ENCODE results near the gene VPS54. TPM values are rescaled to one million over a fixed set of nuclear protein-coding genes. Genes with fewer than 3 reads are reported as not detected.

Gene VPS54
- total RNA-seq, 1 donor from 2014 or later, result 44.3 TPM

DNA sequence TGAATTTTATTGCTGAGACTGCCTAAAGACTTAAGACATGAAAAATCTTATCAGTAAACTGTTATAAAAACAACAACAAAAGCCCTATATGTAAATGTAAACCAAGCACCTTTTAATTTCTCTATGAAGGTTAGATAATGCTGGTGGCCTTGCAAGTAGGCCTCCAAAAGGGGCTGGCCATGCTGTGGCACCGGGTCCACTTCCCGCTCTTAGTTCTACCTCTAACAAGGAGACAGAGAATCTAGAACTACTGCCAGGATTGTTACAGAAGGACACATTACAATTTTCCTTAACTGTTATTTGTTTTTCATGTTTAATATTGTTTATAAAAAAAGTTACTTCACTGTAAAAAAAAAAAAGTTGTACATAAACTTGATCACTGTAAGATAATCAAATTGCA, 128.6 kb downstream of the VPS54 start:
- Histone ChIP-seq H3K9me3 (ENCODE audit: low read depth) (no peaks in the 10 kb centered on the region), H3F3A (ENCODE audit: low read depth) (peaks cover 27% of the 10 kb centered on the region), H3K79me2 (ENCODE audit: low read depth) (no peaks in the 10 kb centered on the region), H3K4me3 (no peak overlapping the region), H4K20me1 (ENCODE audit: low read depth) (no peaks in the 10 kb centered on the region), H3K4me1 (no peaks in the 10 kb centered on the region), H3K27me3 (no peaks in the 10 kb centered on the region), H3K4me2 (no peak overlapping the region), H3K9ac (no peak overlapping the region), H3K36me3 (peaks cover 26% of the 10 kb centered on the region), H3K27ac (no peak overlapping the region), H2AFZ (replicated peaks) (no peak overlapping the region)
- no peak overlapping the region for H3K27ac Mint-ChIP-seq
- H3K36me3 Mint-ChIP-seq, result peaks cover 27% of the 10 kb centered on the region
- TF ChIP-seq EZH2phosphoT487 (IDR thresholded peaks at IDR 0.05) (no peak), EZH2 (IDR thresholded peaks at IDR 0.05) (no peak)
- TF ChIP-seq, protein P1, sequence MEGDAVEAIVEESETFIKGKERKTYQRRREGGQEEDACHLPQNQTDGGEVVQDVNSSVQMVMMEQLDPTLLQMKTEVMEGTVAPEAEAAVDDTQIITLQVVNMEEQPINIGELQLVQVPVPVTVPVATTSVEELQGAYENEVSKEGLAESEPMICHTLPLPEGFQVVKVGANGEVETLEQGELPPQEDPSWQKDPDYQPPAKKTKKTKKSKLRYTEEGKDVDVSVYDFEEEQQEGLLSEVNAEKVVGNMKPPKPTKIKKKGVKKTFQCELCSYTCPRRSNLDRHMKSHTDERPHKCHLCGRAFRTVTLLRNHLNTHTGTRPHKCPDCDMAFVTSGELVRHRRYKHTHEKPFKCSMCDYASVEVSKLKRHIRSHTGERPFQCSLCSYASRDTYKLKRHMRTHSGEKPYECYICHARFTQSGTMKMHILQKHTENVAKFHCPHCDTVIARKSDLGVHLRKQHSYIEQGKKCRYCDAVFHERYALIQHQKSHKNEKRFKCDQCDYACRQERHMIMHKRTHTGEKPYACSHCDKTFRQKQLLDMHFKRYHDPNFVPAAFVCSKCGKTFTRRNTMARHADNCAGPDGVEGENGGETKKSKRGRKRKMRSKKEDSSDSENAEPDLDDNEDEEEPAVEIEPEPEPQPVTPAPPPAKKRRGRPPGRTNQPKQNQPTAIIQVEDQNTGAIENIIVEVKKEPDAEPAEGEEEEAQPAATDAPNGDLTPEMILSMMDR (IDR thresholded peaks at IDR 0.05), result no peak
- no peak overlapping the region for H3K4me3 Mint-ChIP-seq
- DNase-seq (ENCODE audit: low spot score), result no peak
- H3K9me3 Mint-ChIP-seq, result no peaks in the 10 kb centered on the region
- peaks cover 4% of the 10 kb centered on the region for H3K4me1 Mint-ChIP-seq
- no peaks in the 10 kb centered on the region for H3K27me3 Mint-ChIP-seq (ENCODE audit: insufficient read depth, low read depth)

DNA sequence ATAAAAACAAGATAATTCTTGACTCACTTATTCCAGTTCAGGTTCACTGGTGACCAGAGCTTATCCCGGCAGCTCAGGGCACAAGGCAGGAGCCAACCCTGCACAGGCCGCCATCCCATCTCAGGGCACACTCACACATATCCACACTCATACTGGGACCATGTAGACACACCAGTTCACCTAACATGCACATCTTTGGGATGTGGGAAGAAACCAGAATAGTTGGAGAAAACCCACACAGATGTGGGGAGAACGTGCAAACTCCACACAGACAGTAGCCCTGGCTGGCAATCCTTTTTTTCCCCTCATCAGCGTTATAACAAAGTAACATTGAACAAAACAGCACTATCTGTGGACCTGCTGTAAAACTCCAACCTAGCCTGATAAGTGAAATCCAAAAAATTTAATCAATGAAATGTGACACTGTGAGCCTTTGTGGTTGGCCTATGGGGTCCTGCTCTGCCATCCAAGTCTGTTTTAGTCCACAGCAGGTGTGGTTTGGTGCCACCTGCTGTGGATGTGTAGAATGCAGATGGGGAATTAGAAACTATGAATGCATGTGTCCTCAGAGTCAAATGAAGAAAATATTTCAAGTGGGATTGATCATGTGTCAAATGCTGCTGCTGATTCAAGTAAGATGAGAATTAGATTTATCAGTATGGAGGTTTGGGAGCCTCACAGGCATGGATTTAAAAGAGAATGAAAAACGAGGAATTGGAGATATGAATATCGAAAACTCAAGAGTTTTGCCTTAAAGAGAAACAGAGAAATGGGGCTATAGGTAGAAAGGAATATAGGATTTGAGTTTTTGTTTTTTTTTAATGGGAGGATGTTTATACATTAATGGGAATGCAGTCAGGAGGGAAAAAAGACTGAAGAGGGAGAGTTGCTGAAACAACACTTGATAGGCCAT, 130.5 kb downstream of the VPS54 start:
- no peaks in the 10 kb centered on the region for H4K20me1 ChIP-seq (ENCODE audit: low read depth)
- no peak overlapping the region for H3K4me2 ChIP-seq
- H3K4me1 ChIP-seq, result no peaks in the 10 kb centered on the region
- H3K36me3 ChIP-seq, result peaks cover 34% of the 10 kb centered on the region
- no peak overlapping the region for H3K9ac ChIP-seq
- H3K9me3 ChIP-seq (ENCODE audit: low read depth), result no peaks in the 10 kb centered on the region
- peak; percentile 74 for DNase-seq (ENCODE audit: low spot score)
- H3F3A ChIP-seq (ENCODE audit: low read depth), result peaks cover 34% of the 10 kb centered on the region
- no peaks in the 10 kb centered on the region for H3K9me3 Mint-ChIP-seq
- H3K36me3 Mint-ChIP-seq, result peaks cover 28% of the 10 kb centered on the region
- TF ChIP-seq EZH2phosphoT487 (IDR thresholded peaks at IDR 0.05), result no peak
- TF ChIP-seq, protein P1 (IDR thresholded peaks at IDR 0.05), result peak; percentile 84
- no peak for TF ChIP-seq EZH2 (IDR thresholded peaks at IDR 0.05)
- H3K27ac Mint-ChIP-seq, result no peak overlapping the region
- H3K4me3 ChIP-seq, result no peak overlapping the region
- H2AFZ ChIP-seq (replicated peaks), result no peak overlapping the region
- H3K79me2 ChIP-seq (ENCODE audit: low read depth), result no peaks in the 10 kb centered on the region
- no peak overlapping the region for H3K4me3 Mint-ChIP-seq
- no peak overlapping the region for H3K27ac ChIP-seq
- H3K27me3 ChIP-seq, result no peaks in the 10 kb centered on the region
- peaks cover 2% of the 10 kb centered on the region for H3K27me3 Mint-ChIP-seq (ENCODE audit: insufficient read depth, low read depth)
- peaks cover 4% of the 10 kb centered on the region for H3K4me1 Mint-ChIP-seq

DNA sequence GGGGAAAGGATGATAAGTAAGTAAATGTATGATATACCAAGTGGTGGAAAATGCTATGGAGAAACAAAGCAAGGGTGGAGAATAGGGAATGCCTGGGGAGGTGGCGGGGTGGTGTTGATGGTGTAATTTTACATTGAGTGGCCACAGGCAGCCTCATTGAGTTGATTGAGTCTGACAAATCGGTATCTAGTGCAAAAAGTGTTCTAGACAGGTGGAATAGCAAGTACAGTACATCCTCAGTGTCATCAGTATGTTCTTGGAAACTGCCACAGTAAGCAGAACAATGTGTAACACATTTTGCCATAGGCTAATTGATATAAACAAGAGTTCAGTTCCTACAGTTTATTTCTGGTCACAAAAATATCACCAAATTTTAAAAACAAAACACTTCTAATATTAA, 131.2 kb downstream of the VPS54 start:
- Mint-ChIP-seq H3K36me3 (peaks cover 28% of the 10 kb centered on the region), H3K4me1 (peaks cover 4% of the 10 kb centered on the region), H3K27me3 (ENCODE audit: insufficient read depth, low read depth) (peaks cover 2% of the 10 kb centered on the region), H3K4me3 (no peak overlapping the region), H3K27ac (no peak overlapping the region), H3K9me3 (no peaks in the 10 kb centered on the region)
- Histone ChIP-seq H3K4me2 (no peak overlapping the region), H3K4me1 (no peaks in the 10 kb centered on the region), H3K27me3 (no peaks in the 10 kb centered on the region), H3K36me3 (peaks cover 34% of the 10 kb centered on the region), H4K20me1 (ENCODE audit: low read depth) (no peaks in the 10 kb centered on the region), H2AFZ (replicated peaks) (no peak overlapping the region), H3K4me3 (no peak overlapping the region), H3K27ac (no peak overlapping the region), H3K9ac (no peak overlapping the region), H3K79me2 (ENCODE audit: low read depth) (no peaks in the 10 kb centered on the region), H3F3A (ENCODE audit: low read depth) (peaks cover 32% of the 10 kb centered on the region), H3K9me3 (ENCODE audit: low read depth) (no peaks in the 10 kb centered on the region)
- no peak for DNase-seq (ENCODE audit: low spot score)
- TF ChIP-seq, protein P1 (IDR thresholded peaks at IDR 0.05), result no peak
- TF ChIP-seq EZH2 (IDR thresholded peaks at IDR 0.05) (no peak), EZH2phosphoT487 (IDR thresholded peaks at IDR 0.05) (no peak)
